RWPE1 (cell line): ENCODE results near the gene TANGO6.

Source experiments
- CTCF ChIA-PET: fragments of 350-600 bp; sonication (Branson Sonifier 250); formaldehyde crosslinking; extraction: SDS; loops from one replicate; lab custom pipeline; 2021; lab: Yijun Ruan, JAX
- POLR2A ChIA-PET: fragments of 400-600 bp; formaldehyde crosslinking; extraction: SDS; loops from one replicate; lab custom pipeline; 2020; ENCODE audit warnings: antibody characterized with exemption; ENCODE audit not compliant: low non-redundant PET; lab: Yijun Ruan, JAX
- DNase-seq: peaks from one replicate; pipeline ENCODE4 v3.0.0; 2012; ENCODE audit warnings: low spot score
- H3K27ac ChIP-seq: fragments of 450-650 bp; 2 replicates; pipeline ENCODE4 v1.5.1; 2017
- CTCF ChIP-seq: fragments of 450-650 bp; conservative IDR thresholded peaks from 2 replicates; pipeline ENCODE4 v1.5.1; 2017; ENCODE audit warnings: low read depth, mild to moderate bottlenecking

Gene TANGO6

GRCh38 chr16:68814516-68814915 is 28.8 kb upstream of the TANGO6 start:
- ChIA-PET CTCF (interaction anchor here (0.9 kb wide), 1 partner anchor 111 kb away, joined by 3 read pairs; no protein-coding TSS in a partner anchor), POLR2A (no interaction called here)
- H3K27ac ChIP-seq, result no peak overlapping the region
- DNase-seq, result no peak
- no peak for TF ChIP-seq CTCF

DNA sequence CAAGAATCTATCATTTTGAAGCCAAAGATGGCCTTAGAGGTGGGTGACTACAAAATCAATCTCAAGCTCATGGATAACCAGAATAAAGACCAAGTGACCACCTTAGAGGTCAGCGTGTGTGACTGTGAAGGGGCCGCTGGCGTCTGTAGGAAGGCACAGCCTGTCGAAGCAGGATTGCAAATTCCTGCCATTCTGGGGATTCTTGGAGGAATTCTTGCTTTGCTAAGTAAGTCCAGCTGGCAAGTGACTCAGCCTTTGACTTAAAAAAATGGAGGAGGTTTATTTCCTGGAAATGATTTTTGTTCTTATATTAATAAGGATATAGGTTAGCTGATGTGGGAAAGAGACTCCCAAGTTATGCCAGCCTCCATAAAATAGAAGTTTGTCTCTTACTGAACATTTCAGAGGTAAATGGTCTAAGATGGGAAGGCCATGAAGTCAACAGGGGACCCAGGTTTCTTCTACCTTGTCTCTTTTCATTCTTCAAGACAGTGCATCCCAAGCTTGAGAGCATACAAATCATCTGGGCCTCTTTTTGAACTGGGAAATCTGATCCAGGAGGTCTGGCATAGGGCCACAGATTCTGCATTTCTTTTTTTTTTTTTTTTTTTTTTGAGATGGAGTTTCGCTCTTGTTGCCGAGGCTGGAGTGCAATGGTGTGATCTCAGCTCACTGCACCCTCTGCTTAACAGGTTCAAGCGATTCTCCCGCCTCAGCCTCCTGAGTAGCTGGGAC is 19.8 kb upstream of the TANGO6 start:
- peak overlapping the region; percentile 60 for H3K27ac ChIP-seq
- TF ChIP-seq CTCF, result no peak
- ChIA-PET CTCF (interaction anchor here (0.7 to 1.3 kb wide), 3 partner anchors 24 to 300 kb away, joined by 3 to 4 read pairs (median 3); no protein-coding TSS in a partner anchor), POLR2A (no interaction called here)
- DNase-seq, result peak; percentile 40

GRCh38 chr16:68825427-68825826 is 17.9 kb upstream of the TANGO6 start:
- no peak overlapping the region for H3K27ac ChIP-seq
- ChIA-PET CTCF (interaction anchor here (0.6 kb wide), 1 partner anchor 302 kb away, joined by 3 read pairs; no protein-coding TSS in a partner anchor), POLR2A (no interaction called here)
- DNase-seq, result no peak
- TF ChIP-seq CTCF, result no peak

- H3K27ac ChIP-seq, result no peak overlapping the region
- TF ChIP-seq CTCF, result no peak
- DNase-seq, result no peak
- POLR2A ChIA-PET, result no interaction called here
- CTCF ChIA-PET, result interaction anchor here (0.6 kb wide), 1 partner anchor 49 kb away, joined by 3 read pairs; no protein-coding TSS in a partner anchor
Measured at GRCh38 chr16:68826652-68827051, 16.7 kb upstream of the TANGO6 start.

DNA sequence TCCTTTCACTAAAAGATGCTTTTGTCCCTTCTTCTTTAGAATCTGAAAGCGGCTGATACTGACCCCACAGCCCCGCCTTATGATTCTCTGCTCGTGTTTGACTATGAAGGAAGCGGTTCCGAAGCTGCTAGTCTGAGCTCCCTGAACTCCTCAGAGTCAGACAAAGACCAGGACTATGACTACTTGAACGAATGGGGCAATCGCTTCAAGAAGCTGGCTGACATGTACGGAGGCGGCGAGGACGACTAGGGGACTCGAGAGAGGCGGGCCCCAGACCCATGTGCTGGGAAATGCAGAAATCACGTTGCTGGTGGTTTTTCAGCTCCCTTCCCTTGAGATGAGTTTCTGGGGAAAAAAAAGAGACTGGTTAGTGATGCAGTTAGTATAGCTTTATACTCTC is 10.1 kb upstream of the TANGO6 start:
- H3K27ac ChIP-seq, result no peak overlapping the region
- CTCF ChIA-PET, result interaction anchor here (1.0 kb wide), 1 partner anchor 14 kb away, joined by 3 read pairs; no protein-coding TSS in a partner anchor
- POLR2A ChIA-PET, result no interaction called here
- DNase-seq, result no peak
- no peak for TF ChIP-seq CTCF

GRCh38 chr16:68834550-68834949 is 8.8 kb upstream of the TANGO6 start:
- DNase-seq, result no peak
- ChIA-PET POLR2A (no interaction called here), CTCF (interaction anchor here (1.0 to 1.2 kb wide), 2 partner anchors 13 to 14 kb away, joined by 3 to 4 read pairs; no protein-coding TSS in a partner anchor)
- no peak overlapping the region for H3K27ac ChIP-seq
- no peak for TF ChIP-seq CTCF
